ENCODE measurements around the gene UST. TPM values are rescaled to one million over a fixed set of nuclear protein-coding genes. Genes with fewer than 3 reads are reported as not detected.

The UST gene
- total and polyA plus RNA-seq, 2 donors (not counting 1 experiment from before 2014, with no cell fraction given), result 7.3 to 16.9 TPM

GRCh38 chr6:148932731-148933130 is 185.9 kb downstream of the UST start:
- CTCF ChIA-PET, result no interaction called here
- no peak overlapping the region for H3K4me3 Mint-ChIP-seq

GRCh38 chr6:148934539-148934938 is 187.7 kb downstream of the UST start:
- ChIA-PET POLR2A (no interaction called here), CTCF (interaction anchor here (0.5 to 1.0 kb wide), 2 partner anchors 69 to 357 kb away, joined by 3 to 5 read pairs; no protein-coding TSS in a partner anchor)
- H3K4me1 Mint-ChIP-seq, result peaks cover 33% of the 10 kb centered on the region
- WGBS (ENCODE audit: insufficient coverage), result 40% methylated on average over 1 of the region's 4 CpGs
- H3K9me3 ChIP-seq (ENCODE audit: control extremely low read depth in 1 of 3, control insufficient read depth in 2 of 3, insufficient read depth in 1 of 3, low read length in 2 of 3), result no peaks in the 10 kb centered on the region
- H3K27ac Mint-ChIP-seq, result no peak overlapping the region
- H3K4me3 Mint-ChIP-seq, result no peak overlapping the region
- intact Hi-C loops (cut with micrococcal nuclease), result no loop called here
- no peaks in the 10 kb centered on the region for H3K27me3 Mint-ChIP-seq
- H3K9me3 Mint-ChIP-seq (ENCODE audit: insufficient read depth), result no peaks in the 10 kb centered on the region
- H3K36me3 ChIP-seq (replicated peaks in 1 of 2; ENCODE audit: control extremely low read depth in 1 of 2, control insufficient read depth in 1 of 2, extremely low read depth in 1 of 2, insufficient read depth in 2 of 2, low read length in 1 of 2), result no peaks in the 10 kb centered on the region
- peaks cover 21% of the 10 kb centered on the region for H4K20me1 ChIP-seq (ENCODE audit: control insufficient read depth, insufficient read depth, low read length, poor library complexity, severe bottlenecking)
- no peaks in the 10 kb centered on the region for H3K27me3 ChIP-seq (replicated peaks in 1 of 4; ENCODE audit: control extremely low read depth in 1 of 4, control insufficient read depth in 3 of 4, insufficient read depth in 4 of 4, low read length in 3 of 4)
- no peak overlapping the region for H3K4me3 ChIP-seq (ENCODE audit: control extremely low read depth in 1 of 5, extremely low read depth in 1 of 5, insufficient read depth in 1 of 5, low read depth in 2 of 5, low read length in 4 of 5)
- ATAC-seq (ENCODE audit: low read depth) (no peak), DNase-seq (no peak)
- H3K4me1 ChIP-seq (ENCODE audit: control insufficient read depth in 2 of 2, insufficient read depth in 2 of 2, low read length in 2 of 2), result peaks cover 8 to 9% of the 10 kb centered on the region in 2 donors
- H2AFZ ChIP-seq (ENCODE audit: insufficient read depth, low read depth, low read length, poor library complexity, severe bottlenecking), result no peak overlapping the region
- no peak overlapping the region for H3K27ac ChIP-seq (ENCODE audit: low read length in 2 of 2)
- peaks cover 27% of the 10 kb centered on the region for H3K79me2 ChIP-seq (ENCODE audit: control insufficient read depth, insufficient read depth, low read length)
- no peak overlapping the region for H3K4me2 ChIP-seq (replicated peaks; ENCODE audit: low read depth, low read length, poor library complexity, severe bottlenecking)
- H3K9ac ChIP-seq (ENCODE audit: low read length), result no peak overlapping the region
- TF ChIP-seq EZH2 (IDR thresholded peaks at IDR 0.05; ENCODE audit: borderline replicate concordance, insufficient read depth, low read depth, low read length, poor library complexity, severe bottlenecking), result no peak
- no peak for TF ChIP-seq CTCF (IDR thresholded peaks at IDR 0.05)

More at GRCh38 chr6:148932731-148933130, 185.9 kb downstream of the UST start:
- Mint-ChIP-seq H3K27me3 (no peaks in the 10 kb centered on the region), H3K4me1 (peaks cover 33% of the 10 kb centered on the region), H3K27ac (no peak overlapping the region), H3K9me3 (ENCODE audit: insufficient read depth) (no peaks in the 10 kb centered on the region)
- no peaks in the 10 kb centered on the region for H3K9me3 ChIP-seq (ENCODE audit: control extremely low read depth in 1 of 3, control insufficient read depth in 2 of 3, insufficient read depth in 1 of 3, low read length in 2 of 3)
- 100% methylated on average over 2 of the region's 4 CpGs for WGBS (ENCODE audit: insufficient coverage)
- H2AFZ ChIP-seq (ENCODE audit: insufficient read depth, low read depth, low read length, poor library complexity, severe bottlenecking), result no peak overlapping the region
- H3K4me1 ChIP-seq (ENCODE audit: control insufficient read depth in 2 of 2, insufficient read depth in 2 of 2, low read length in 2 of 2), result peaks cover 8 to 9% of the 10 kb centered on the region in 2 donors
- no peak overlapping the region for H3K4me3 ChIP-seq (ENCODE audit: control extremely low read depth in 1 of 5, extremely low read depth in 1 of 5, insufficient read depth in 1 of 5, low read depth in 2 of 5, low read length in 4 of 5)
- DNase-seq (no peak), ATAC-seq (ENCODE audit: low read depth) (no peak)
- no peaks in the 10 kb centered on the region for H3K27me3 ChIP-seq (replicated peaks in 1 of 4; ENCODE audit: control extremely low read depth in 1 of 4, control insufficient read depth in 3 of 4, insufficient read depth in 4 of 4, low read length in 3 of 4)
- TF ChIP-seq EZH2 (IDR thresholded peaks at IDR 0.05; ENCODE audit: borderline replicate concordance, insufficient read depth, low read depth, low read length, poor library complexity, severe bottlenecking) (no peak), CTCF (IDR thresholded peaks at IDR 0.05) (no peak)
- H3K79me2 ChIP-seq (ENCODE audit: control insufficient read depth, insufficient read depth, low read length), result peaks cover 27% of the 10 kb centered on the region
- POLR2A ChIA-PET, result no interaction called here
- H3K4me2 ChIP-seq (replicated peaks; ENCODE audit: low read depth, low read length, poor library complexity, severe bottlenecking), result no peak overlapping the region
- intact Hi-C loops (cut with micrococcal nuclease), result no loop called here
- H3K27ac ChIP-seq (ENCODE audit: low read length in 2 of 2), result no peak overlapping the region
- H4K20me1 ChIP-seq (ENCODE audit: control insufficient read depth, insufficient read depth, low read length, poor library complexity, severe bottlenecking), result peaks cover 21% of the 10 kb centered on the region
- H3K9ac ChIP-seq (ENCODE audit: low read length), result no peak overlapping the region
- H3K36me3 ChIP-seq (replicated peaks in 1 of 2; ENCODE audit: control extremely low read depth in 1 of 2, control insufficient read depth in 1 of 2, extremely low read depth in 1 of 2, insufficient read depth in 2 of 2, low read length in 1 of 2), result no peaks in the 10 kb centered on the region
